Thoracic aorta (tissue), 2 donors: ENCODE measurements around the gene TUBG1. TPM values are rescaled to one million over a fixed set of nuclear protein-coding genes. Genes with fewer than 3 reads are reported as not detected.
"Not testable (repeated sequence)": the region's sequence is repeated elsewhere in the genome, so short reads cannot be mapped to it uniquely, and the experiment has no call there.

ENCODE experiments used
- ATAC-seq: fragments of 150-250 bp; one replicate; pipeline ENCODE4 v1.8.0; 2017; ENCODE audit warnings: low read depth; ENCODE audit not compliant: insufficient number of reproducible peaks, low FRiP score
- DNase-seq: peaks from one replicate; pipeline ENCODE4 v3.0.0-alpha.2; 2020; ENCODE audit warnings: low spot score
- H3K27ac ChIP-seq, 2 donors: fragments of 200-600 bp; sonication (generic); 1 replicate in 1 of 2; 2 replicates in 1 of 2; pipeline ENCODE4 v1.5.1; 2016; ENCODE audit warnings: mild to moderate bottlenecking in 2 of 2, moderate library complexity in 2 of 2
- H3K27me3 ChIP-seq: fragments of 200-600 bp; sonication (generic); replicated peaks from 2 replicates; pipeline ENCODE4 v1.6.0; 2016; ENCODE audit warnings: mild to moderate bottlenecking; ENCODE audit not compliant: insufficient read depth
- H3K36me3 ChIP-seq: fragments of 200-600 bp; sonication (generic); one replicate; pipeline ENCODE4 v1.5.1; 2016
- H3K4me1 ChIP-seq, 2 donors: fragments of 200-600 bp; sonication (generic); 1 replicate in 1 of 2; 2 replicates in 1 of 2; pipeline versions ENCODE4 v1.5.1 to v1.6.0; 2016; ENCODE audit warnings: low read depth in 2 of 2, mild to moderate bottlenecking in 1 of 2; ENCODE audit not compliant: control insufficient read depth in 1 of 2
- H3K4me3 ChIP-seq: fragments of 200-600 bp; sonication (generic); 2 replicates; pipeline ENCODE4 v1.5.1; 2016; ENCODE audit warnings: mild to moderate bottlenecking
- H3K9me3 ChIP-seq: fragments of 200-600 bp; sonication (generic); 2 replicates; pipeline ENCODE4 v1.5.1; 2016
- CTCF ChIP-seq: fragments of 200-600 bp; sonication (generic); IDR thresholded peaks from one replicate; pipeline ENCODE4 v1.5.1; 2019; ENCODE audit warnings: antibody characterized with exemption
- total RNA-seq, 2 donors: library from RNA; depleted of rRNA; stranded (reverse); fragments of >200 nt; gene quantifications; one replicate each; pipeline versions ENCODE4 v1.1.0 to v1.2.3, GENCODE V29; 2016

The TUBG1 gene
- total RNA-seq, 2 donors from 2014 or later = 26.7 to 47.0 TPM

GRCh38 chr17:42617956-42618431 lies 8.5 kb downstream of the TUBG1 start:
- Histone ChIP-seq H3K27me3 (no peaks in the 10 kb centered on the region), H3K9me3 (no peaks in the 10 kb centered on the region), H3K4me3 (no peak overlapping the region), H3K36me3 (peaks cover 20% of the 10 kb centered on the region), H3K4me1 (peaks cover 7 to 10% of the 10 kb centered on the region in 2 donors), H3K27ac (no peak overlapping the region)
- no peak for ATAC-seq
- no peak for TF ChIP-seq CTCF
- DNase-seq = no peak

- H3K36me3 ChIP-seq = peaks cover 17% of the 10 kb centered on the region
- no peaks in the 10 kb centered on the region for H3K9me3 ChIP-seq
- H3K27ac ChIP-seq = no peak overlapping the region
- no peak overlapping the region for H3K4me3 ChIP-seq
- no peak for TF ChIP-seq CTCF
- H3K27me3 ChIP-seq = no peaks in the 10 kb centered on the region
- DNase-seq (no peak), ATAC-seq (no peak)
- H3K4me1 ChIP-seq = peaks cover 7 to 10% of the 10 kb centered on the region in 2 donors
These were observed 9.1 kb downstream of the TUBG1 start for GRCh38 chr17:42618442-42619150.

GRCh38 chr17:42621987-42622386 lies 12.5 kb downstream of the TUBG1 start:
- not testable (repeated sequence) for H3K9me3 ChIP-seq, H3K36me3 ChIP-seq, DNase-seq, ATAC-seq, H3K4me3 ChIP-seq, H3K27ac ChIP-seq, H3K27me3 ChIP-seq
- H3K4me1 ChIP-seq = peaks cover 7 to 10% of the 10 kb centered on the region in 2 donors

GRCh38 chr17:42623271-42623670 lies 13.8 kb downstream of the TUBG1 start:
- DNase-seq (no peak), ATAC-seq (no peak)
- H3K27me3 ChIP-seq = no peaks in the 10 kb centered on the region
- H3K4me1 ChIP-seq = peaks cover 5% of the 10 kb centered on the region in 2 donors
- no peak overlapping the region for H3K27ac ChIP-seq
- no peaks in the 10 kb centered on the region for H3K36me3 ChIP-seq
- no peak overlapping the region for H3K4me3 ChIP-seq
- H3K9me3 ChIP-seq = no peaks in the 10 kb centered on the region
- TF ChIP-seq CTCF = no peak

GRCh38 chr17:42623732-42624596 lies 14.5 kb downstream of the TUBG1 start:
- no peaks in the 10 kb centered on the region for H3K4me1 ChIP-seq
- no peak for TF ChIP-seq CTCF
- H3K27ac ChIP-seq = no peak overlapping the region
- no peak for DNase-seq
- H3K4me3 ChIP-seq = no peak overlapping the region
- H3K9me3 ChIP-seq = no peaks in the 10 kb centered on the region
- no peaks in the 10 kb centered on the region for H3K36me3 ChIP-seq
- H3K27me3 ChIP-seq = no peaks in the 10 kb centered on the region
- ATAC-seq = no peak

- H3K9me3 ChIP-seq, H3K27ac ChIP-seq, DNase-seq, H3K4me1 ChIP-seq, H3K4me3 ChIP-seq, H3K27me3 ChIP-seq, H3K36me3 ChIP-seq, ATAC-seq: not testable (repeated sequence)
These were observed 17.7 kb downstream of the TUBG1 start for GRCh38 chr17:42627032-42627764.
